ENCODE data around the gene RBBP8NL.

Gene RBBP8NL

DNA sequence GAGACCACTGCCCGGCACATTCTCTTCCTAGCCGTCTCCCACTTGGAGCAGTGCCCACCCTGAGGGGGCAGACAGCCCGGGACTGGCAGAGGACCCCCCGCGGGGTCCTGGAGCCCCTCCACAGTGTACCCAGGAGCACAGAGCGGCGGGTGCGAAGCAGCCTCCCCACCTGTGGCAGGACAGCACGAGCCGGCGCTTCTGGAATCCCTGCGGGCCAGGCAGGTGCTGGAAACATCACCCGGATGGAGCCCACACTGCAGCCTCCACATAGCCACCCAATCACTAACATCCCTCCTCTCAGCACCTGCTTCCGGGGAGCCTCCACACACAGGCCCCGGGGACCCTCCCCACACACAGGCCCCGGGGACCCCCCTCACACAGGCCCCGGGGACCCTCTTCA, 29.8 kb upstream of the RBBP8NL start:
- DNase-seq (ENCODE audit: low spot score) = no peak
- TF ChIP-seq, protein P1, sequence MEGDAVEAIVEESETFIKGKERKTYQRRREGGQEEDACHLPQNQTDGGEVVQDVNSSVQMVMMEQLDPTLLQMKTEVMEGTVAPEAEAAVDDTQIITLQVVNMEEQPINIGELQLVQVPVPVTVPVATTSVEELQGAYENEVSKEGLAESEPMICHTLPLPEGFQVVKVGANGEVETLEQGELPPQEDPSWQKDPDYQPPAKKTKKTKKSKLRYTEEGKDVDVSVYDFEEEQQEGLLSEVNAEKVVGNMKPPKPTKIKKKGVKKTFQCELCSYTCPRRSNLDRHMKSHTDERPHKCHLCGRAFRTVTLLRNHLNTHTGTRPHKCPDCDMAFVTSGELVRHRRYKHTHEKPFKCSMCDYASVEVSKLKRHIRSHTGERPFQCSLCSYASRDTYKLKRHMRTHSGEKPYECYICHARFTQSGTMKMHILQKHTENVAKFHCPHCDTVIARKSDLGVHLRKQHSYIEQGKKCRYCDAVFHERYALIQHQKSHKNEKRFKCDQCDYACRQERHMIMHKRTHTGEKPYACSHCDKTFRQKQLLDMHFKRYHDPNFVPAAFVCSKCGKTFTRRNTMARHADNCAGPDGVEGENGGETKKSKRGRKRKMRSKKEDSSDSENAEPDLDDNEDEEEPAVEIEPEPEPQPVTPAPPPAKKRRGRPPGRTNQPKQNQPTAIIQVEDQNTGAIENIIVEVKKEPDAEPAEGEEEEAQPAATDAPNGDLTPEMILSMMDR (IDR thresholded peaks at IDR 0.05; ENCODE audit: borderline replicate concordance, control extremely low read depth, extremely low read depth, insufficient read depth, missing control alignments) = no peak
- in situ Hi-C loops (cut with MboI; ENCODE audit: low sequenced_read_pairs, unreplicated experiment) = no loop called here

DNA sequence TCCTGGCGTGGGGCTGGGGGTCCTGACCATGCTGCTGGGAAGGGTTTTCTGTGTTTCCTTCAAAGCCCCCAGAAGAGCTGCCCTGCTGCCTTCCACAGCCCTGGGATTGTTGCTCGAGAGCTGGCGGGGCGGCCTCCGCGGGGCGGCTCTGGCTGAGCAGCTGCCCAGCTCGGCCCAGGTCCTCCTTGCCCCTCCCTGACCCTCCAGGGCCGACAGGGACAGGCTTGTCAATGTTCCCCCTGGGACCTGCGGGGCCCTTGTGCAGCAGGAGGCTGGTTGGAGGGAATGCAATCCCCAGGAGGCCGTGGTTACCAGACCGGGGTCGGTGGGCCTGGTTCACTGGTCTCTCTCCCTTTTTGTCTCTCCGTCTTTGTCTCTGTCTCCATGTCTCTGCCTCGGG, 28.6 kb upstream of the RBBP8NL start:
- TF ChIP-seq, protein P1 (IDR thresholded peaks at IDR 0.05; ENCODE audit: borderline replicate concordance, control extremely low read depth, extremely low read depth, insufficient read depth, missing control alignments) = no peak
- in situ Hi-C loops (cut with MboI; ENCODE audit: low sequenced_read_pairs, unreplicated experiment) = no loop called here
- no peak for DNase-seq (ENCODE audit: low spot score)

DNA sequence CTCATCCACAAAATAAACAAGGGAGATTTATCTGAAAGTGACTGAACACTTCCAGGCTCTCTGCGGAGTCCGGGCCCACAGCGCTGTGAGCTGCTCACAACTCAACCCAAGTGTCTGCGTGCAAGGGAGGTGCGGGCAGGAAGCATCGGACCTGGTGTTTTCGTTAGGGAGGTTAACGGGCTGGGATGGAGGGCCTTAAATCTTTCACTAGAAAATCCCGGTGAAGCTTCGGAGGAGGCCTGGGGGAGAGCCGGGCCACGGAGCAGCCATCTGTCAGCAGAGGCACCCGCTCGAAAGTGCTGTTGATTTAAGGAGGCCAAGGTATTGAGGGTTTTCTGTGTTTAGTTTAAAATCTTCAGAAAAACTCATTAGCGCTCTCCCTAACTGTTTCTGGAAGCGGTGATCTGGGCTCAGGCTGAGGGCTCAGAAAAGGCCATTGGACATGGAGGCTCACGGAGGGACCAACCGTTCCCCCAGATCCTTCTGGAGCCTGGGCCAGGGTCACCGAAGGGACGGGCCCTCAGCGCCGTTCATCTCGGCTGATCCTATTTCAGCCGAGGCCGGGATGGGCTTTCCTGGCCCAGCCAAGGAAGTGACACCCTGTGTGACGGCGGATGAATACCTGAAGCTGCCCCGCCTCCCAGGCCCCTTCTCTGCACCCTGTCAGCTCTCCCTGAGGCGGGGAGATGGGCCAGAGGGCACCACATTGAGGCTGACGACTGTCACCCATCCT, 27.7 kb upstream of the RBBP8NL start:
- in situ Hi-C loops (cut with MboI; ENCODE audit: low sequenced_read_pairs, unreplicated experiment) = no loop called here
- no peak for DNase-seq (ENCODE audit: low spot score)
- TF ChIP-seq, protein P1 (IDR thresholded peaks at IDR 0.05; ENCODE audit: borderline replicate concordance, control extremely low read depth, extremely low read depth, insufficient read depth, missing control alignments) = no peak

- in situ Hi-C loops (cut with MboI; ENCODE audit: low sequenced_read_pairs, unreplicated experiment) = no loop called here
- TF ChIP-seq, protein P1 (IDR thresholded peaks at IDR 0.05; ENCODE audit: borderline replicate concordance, control extremely low read depth, extremely low read depth, insufficient read depth, missing control alignments) = no peak
- no peak for DNase-seq (ENCODE audit: low spot score)
These were observed 26.0 kb upstream of the RBBP8NL start for GRCh38 chr20:62453186-62453808.

GRCh38 chr20:62452475-62453095, 25.2 kb upstream of the RBBP8NL start:
- in situ Hi-C loops (cut with MboI; ENCODE audit: low sequenced_read_pairs, unreplicated experiment) = no loop called here
- TF ChIP-seq, protein P1 (IDR thresholded peaks at IDR 0.05; ENCODE audit: borderline replicate concordance, control extremely low read depth, extremely low read depth, insufficient read depth, missing control alignments) = no peak
- DNase-seq (ENCODE audit: low spot score) = no peak

- in situ Hi-C loops (cut with MboI; ENCODE audit: low sequenced_read_pairs, unreplicated experiment) = no loop called here
- DNase-seq (ENCODE audit: low spot score) = no peak
- TF ChIP-seq, protein P1 (IDR thresholded peaks at IDR 0.05; ENCODE audit: borderline replicate concordance, control extremely low read depth, extremely low read depth, insufficient read depth, missing control alignments) = no peak
These were observed 24.6 kb upstream of the RBBP8NL start for GRCh38 chr20:62451970-62452369.
